HK-2 (cell line): ENCODE data around the gene TRIM62.
"Not testable (repeated sequence)": the region's sequence is repeated elsewhere in the genome, so short reads cannot be mapped to it uniquely, and the experiment has no call there.

Source experiments
- DNase-seq: peaks from one replicate; pipeline ENCODE4 v3.0.0-alpha.2; 2018; ENCODE audit not compliant: unreplicated experiment

Gene TRIM62

GRCh38 chr1:33133478-33134105 lies 48.3 kb downstream of the TRIM62 start:
- DNase-seq: no peak

- DNase-seq: no peak
Measured at GRCh38 chr1:33132549-33132948, 49.3 kb downstream of the TRIM62 start.

GRCh38 chr1:33131191-33131590 lies 50.7 kb downstream of the TRIM62 start:
- DNase-seq: no peak

GRCh38 chr1:33130297-33130696 lies 51.5 kb downstream of the TRIM62 start:
- DNase-seq: no peak

GRCh38 chr1:33128781-33129180 lies 53.1 kb downstream of the TRIM62 start:
- DNase-seq: no peak

GRCh38 chr1:33127001-33127823 lies 54.6 kb downstream of the TRIM62 start:
- DNase-seq: peak; percentile 98

- DNase-seq: no peak
Measured at GRCh38 chr1:33126411-33127000, 55.3 kb downstream of the TRIM62 start.

GRCh38 chr1:33124647-33125046 lies 57.2 kb downstream of the TRIM62 start:
- DNase-seq: not testable (repeated sequence)

GRCh38 chr1:33123266-33123665 lies 58.6 kb downstream of the TRIM62 start:
- no peak for DNase-seq

- DNase-seq: no peak
Measured at GRCh38 chr1:33122483-33123178, 59.2 kb downstream of the TRIM62 start.

GRCh38 chr1:33121728-33122127 lies 60.1 kb downstream of the TRIM62 start:
- DNase-seq: no peak

GRCh38 chr1:33120436-33121231 lies 61.2 kb downstream of the TRIM62 start:
- DNase-seq: peak; percentile 55

- DNase-seq: no peak
Measured at GRCh38 chr1:33119532-33120217, 62.2 kb downstream of the TRIM62 start.

GRCh38 chr1:33119050-33119449 lies 62.8 kb downstream of the TRIM62 start:
- DNase-seq: no peak

- DNase-seq: no peak
Measured at GRCh38 chr1:33118274-33118673, 63.6 kb downstream of the TRIM62 start.

- no peak for DNase-seq
Measured at GRCh38 chr1:33117440-33118085, 64.3 kb downstream of the TRIM62 start.

GRCh38 chr1:33111965-33112364 lies 69.9 kb downstream of the TRIM62 start:
- no peak for DNase-seq

- DNase-seq: no peak
Measured at GRCh38 chr1:33110477-33110876, 71.4 kb downstream of the TRIM62 start.

- not testable (repeated sequence) for DNase-seq
Measured at GRCh38 chr1:33100119-33100415, 81.8 kb downstream of the TRIM62 start.

GRCh38 chr1:33099290-33100118 lies 82.3 kb downstream of the TRIM62 start:
- peak; percentile 99 for DNase-seq
